Measurements from ENCODE around the gene ZNF607.

DNA sequence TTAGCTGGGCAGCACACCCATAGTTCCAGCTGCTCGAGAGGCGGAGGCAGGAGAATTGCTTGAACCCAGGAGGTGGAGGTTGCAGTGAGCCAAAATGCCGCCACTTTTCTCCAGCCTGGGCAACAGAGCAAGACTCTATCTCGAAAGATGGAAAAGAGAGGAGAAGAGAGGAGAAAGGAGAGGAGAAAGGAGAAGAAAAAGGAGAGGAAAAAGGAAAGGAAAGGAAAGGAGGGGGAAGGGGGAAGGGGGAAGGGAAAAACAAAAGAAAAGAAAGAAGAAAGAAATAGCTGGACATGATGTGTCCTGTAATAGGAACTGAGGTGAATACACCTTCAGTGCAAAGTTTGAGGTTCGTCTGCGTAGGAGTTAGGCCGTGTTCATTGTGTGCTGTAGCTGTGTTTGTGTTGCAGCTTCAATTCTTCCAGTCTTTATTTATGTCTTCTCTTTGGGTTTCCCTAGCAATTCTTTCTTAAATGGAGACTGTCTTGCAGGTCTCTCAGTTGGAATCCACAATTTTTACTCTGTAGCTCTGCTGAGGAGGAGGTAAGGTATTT lies 13.4 kb downstream of the ZNF607 start:
- no peak for TF ChIP-seq GATA2 (IDR thresholded peaks at IDR 0.05; ENCODE audit: low read depth, low read length)
- TF ChIP-seq GATA3 (IDR thresholded peaks at IDR 0.05; ENCODE audit: low read depth, low read length): no peak

Measured in SH-SY5Y (cell line).